B cell (primary cell): ENCODE data around the gene BLOC1S6. TPM values are rescaled to one million over a fixed set of nuclear protein-coding genes. Genes with fewer than 3 reads are reported as not detected.

ENCODE experiments used
- ATAC-seq: fragments of 200-7000 bp; cut with Tn5 transposase; one replicate; pipeline ENCODE4 v1.10.0; 2021; ENCODE audit warnings: low read depth, mild to moderate bottlenecking, moderate number of reproducible peaks, moderate library complexity
- CTCF ChIA-PET: fragments of 350-600 bp; sonication (Branson Sonifier 250); formaldehyde crosslinking; loops from one replicate; lab custom pipeline; 2021; ENCODE audit warnings: antibody characterized with exemption, inconsistent platforms; lab: Charles Lee
- POLR2A ChIA-PET: fragments of 350-600 bp; sonication (Branson Sonifier 250); formaldehyde crosslinking; loops from one replicate; lab custom pipeline; 2021; ENCODE audit warnings: antibody characterized with exemption; lab: Charles Lee
- DNase-seq: peaks from one replicate; pipeline ENCODE4 v3.0.0; 2013
- H2AFZ ChIP-seq: 2 replicates; pipeline ENCODE4 v1.6.1; 2012; ENCODE audit warnings: mild to moderate bottlenecking, low read depth, low read length; ENCODE audit not compliant: insufficient read depth, poor library complexity, severe bottlenecking
- H3K27ac ChIP-seq, 2 donors: 1 replicate in 1 of 2; 2 replicates in 1 of 2; pipeline ENCODE4 v1.5.1; 2012 to 2013; ENCODE audit warnings: low read length in 2 of 2, mild to moderate bottlenecking in 2 of 2, moderate library complexity in 1 of 2
- H3K27me3 ChIP-seq, 4 experiments: fragments of 200-600 bp in 1 of 4; sonication (generic) in 1 of 4; replicated peaks in 1 of 4; 1 replicate in 2 of 4; 2 replicates in 2 of 4; pipeline versions ENCODE4 v1.6.1 to v1.7.0; 2013 to 2016; ENCODE audit warnings: low read length in 3 of 4, mild to moderate bottlenecking in 2 of 4, mixed read lengths in 1 of 4, moderate library complexity in 1 of 4; ENCODE audit not compliant: insufficient read depth in 4 of 4, control insufficient read depth in 3 of 4; ENCODE audit errors: control extremely low read depth in 1 of 4
- H3K36me3 ChIP-seq, 2 experiments: replicated peaks in 1 of 2; 1 replicate in 1 of 2; 2 replicates in 1 of 2; pipeline versions ENCODE4 v1.6.1 to v1.7.1; 2013; ENCODE audit warnings: low read length in 1 of 2; ENCODE audit not compliant: insufficient read depth in 2 of 2, control insufficient read depth in 1 of 2; ENCODE audit errors: control extremely low read depth in 1 of 2, extremely low read depth in 1 of 2
- H3K4me1 ChIP-seq, 2 donors: fragments of 200-600 bp in 1 of 2; sonication (generic) in 1 of 2; 1 replicate in 1 of 2; 2 replicates in 1 of 2; pipeline versions ENCODE4 v1.5.1 to v1.6.1; 2013 to 2017; ENCODE audit warnings: low read length in 2 of 2; ENCODE audit not compliant: control insufficient read depth in 2 of 2, insufficient read depth in 2 of 2
- H3K4me2 ChIP-seq: replicated peaks from 2 replicates; pipeline ENCODE3; 2012; ENCODE audit warnings: mild to moderate bottlenecking, low read depth, low read length; ENCODE audit not compliant: poor library complexity, severe bottlenecking
- H3K4me3 ChIP-seq, 5 experiments: fragments of 200-600 bp in 1 of 5; sonication (generic) in 1 of 5; 1 replicate in 3 of 5; 2 replicates in 2 of 5; pipeline versions ENCODE4 v1.5.1 to v1.7.0; 2011 to 2016; ENCODE audit warnings: low read length in 4 of 5, mild to moderate bottlenecking in 4 of 5, low read depth in 2 of 5, control low read depth in 1 of 5, moderate library complexity in 1 of 5; ENCODE audit not compliant: insufficient read depth in 1 of 5; ENCODE audit errors: control extremely low read depth in 1 of 5, extremely low read depth in 1 of 5
- H3K79me2 ChIP-seq: fragments of 200-600 bp; sonication (generic); one replicate; pipeline ENCODE4 v1.6.0; 2016; ENCODE audit warnings: low read length; ENCODE audit not compliant: control insufficient read depth, insufficient read depth
- H3K9ac ChIP-seq: fragments of 200-600 bp; sonication (generic); 2 replicates; pipeline ENCODE4 v1.6.1; 2017; ENCODE audit warnings: mild to moderate bottlenecking, low read length, moderate library complexity
- H3K9me3 ChIP-seq, 3 donors: one replicate each; pipeline versions ENCODE4 v1.6.1 to v1.7.1; 2013; ENCODE audit warnings: low read length in 2 of 3; ENCODE audit not compliant: control insufficient read depth in 2 of 3, insufficient read depth in 1 of 3; ENCODE audit errors: control extremely low read depth in 1 of 3
- H4K20me1 ChIP-seq: 2 replicates; pipeline ENCODE4 v1.6.0; 2012; ENCODE audit warnings: mild to moderate bottlenecking, low read length; ENCODE audit not compliant: insufficient read depth, control insufficient read depth, poor library complexity, severe bottlenecking
- H3K27ac Mint-ChIP-seq: one replicate; pipeline ENCODE4 v1.8.0; 2021; ENCODE audit warnings: mixed read lengths
- H3K27me3 Mint-ChIP-seq: one replicate; pipeline ENCODE4 v1.8.0; 2021; ENCODE audit warnings: mixed read lengths
- H3K4me1 Mint-ChIP-seq: one replicate; pipeline ENCODE4 v1.8.0; 2021; ENCODE audit warnings: mixed read lengths
- H3K4me3 Mint-ChIP-seq: one replicate; pipeline ENCODE4 v1.8.0; 2021; ENCODE audit warnings: mixed read lengths
- H3K9me3 Mint-ChIP-seq: one replicate; pipeline ENCODE4 v1.8.0; 2022; ENCODE audit warnings: mixed read lengths; ENCODE audit not compliant: insufficient read depth
- EZH2 ChIP-seq: IDR thresholded peaks from 2 replicates; pipeline ENCODE4 v1.6.1; 2012; ENCODE audit warnings: borderline replicate concordance, low read depth, mild to moderate bottlenecking, moderate library complexity, low read length; ENCODE audit not compliant: insufficient read depth, poor library complexity, severe bottlenecking
- WGBS: methylation state at CpG from one replicate; pipeline ENCODE4 v1.1.5; 2013; ENCODE audit warnings: missing lambda C conversion rate; ENCODE audit not compliant: insufficient coverage; 5-methylcytosine and 5-hydroxymethylcytosine counted together
- intact Hi-C: fragments of 100-400 bp; cut with micrococcal nuclease; formaldehyde crosslinking; loops from one replicate; pipeline ENCODE4 v1.10.0; 2022
- polyA plus RNA-seq: library from polyadenylated mRNA; depleted of rRNA; stranded (reverse); fragments of >200 nt; gene quantifications from 2 replicates; pipeline ENCODE4 v1.2.3, GENCODE V29; 2012
- total RNA-seq, 2 donors: library from RNA; stranded (reverse); fragments of 120-200 nt in 1 of 2; gene quantifications; 1 replicate in 1 of 2; 2 replicates in 1 of 2; pipeline versions ENCODE4 v1.2.3 to v1.2.4, GENCODE V29; 2013 to 2022
- TF ChIP-seq, protein P1 (sequence below): fragments of 200-600 bp; IDR thresholded peaks from one replicate; pipeline ENCODE4 v1.8.0; 2022; ENCODE audit warnings: antibody characterized with exemption, mild to moderate bottlenecking

Gene BLOC1S6
- total and polyA plus RNA-seq, 2 donors (not counting 1 experiment from before 2014, with no cell fraction given): 12.4 to 60.8 TPM

DNA sequence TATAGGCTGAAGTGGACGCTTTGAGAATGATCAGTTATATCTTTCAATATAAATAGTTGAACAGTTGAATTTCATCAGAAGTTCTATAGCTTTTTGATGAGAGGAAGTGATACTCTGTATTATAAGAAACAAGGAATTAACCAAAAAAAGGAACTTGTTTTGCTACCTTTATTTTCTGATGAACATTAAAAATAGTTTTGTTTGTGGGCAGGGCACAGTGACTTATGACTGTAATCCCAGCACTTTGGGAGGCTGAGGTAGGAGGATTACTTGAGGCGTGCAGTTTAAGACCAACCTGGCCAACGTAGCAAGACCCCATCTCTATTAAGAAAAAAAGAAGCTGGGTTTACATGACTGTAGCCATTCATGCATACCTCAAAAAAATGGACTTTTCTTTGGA is 16.7 kb downstream of the BLOC1S6 start:
- H3K9me3 Mint-ChIP-seq: no peaks in the 10 kb centered on the region
- Histone ChIP-seq H3K9ac (no peak overlapping the region), H3K4me3 (no peak overlapping the region), H3K27ac (peak overlapping the region; percentile 55 to 62), H3K4me1 (peaks cover 31 to 40% of the 10 kb centered on the region in 2 donors), H3K27me3 (no peaks in the 10 kb centered on the region), H3K9me3 (no peaks in the 10 kb centered on the region), H3K4me2 (peak overlapping the region; percentile 43), H3K79me2 (peaks cover 51% of the 10 kb centered on the region), H4K20me1 (no peaks in the 10 kb centered on the region), H3K36me3 (peaks cover 2 to 11% of the 10 kb centered on the region in 2 experiments), H2AFZ (no peak overlapping the region)
- H3K4me3 Mint-ChIP-seq: peak overlapping the region; percentile 5
- DNase-seq (peak; percentile 51), ATAC-seq (peak; percentile 58)
- CTCF ChIA-PET: interaction anchor here (1.2 to 2.4 kb wide), 9 partner anchors 9 to 174 kb away, joined by 3 to 8 read pairs (median 4); partner anchors contain the start of gene SQOR
- H3K27me3 Mint-ChIP-seq: no peaks in the 10 kb centered on the region
- H3K4me1 Mint-ChIP-seq: peaks cover 43% of the 10 kb centered on the region
- POLR2A ChIA-PET: interaction anchor here (0.7 to 1.8 kb wide), 2 partner anchors 15 to 17 kb away, joined by 3 to 9 read pairs; partner anchors contain the start of gene BLOC1S6
- no CpG with 5 or more reads among the region's 3 CpGs for WGBS
- peak overlapping the region; percentile 64 for H3K27ac Mint-ChIP-seq
- no peak for TF ChIP-seq EZH2
- TF ChIP-seq, protein P1, sequence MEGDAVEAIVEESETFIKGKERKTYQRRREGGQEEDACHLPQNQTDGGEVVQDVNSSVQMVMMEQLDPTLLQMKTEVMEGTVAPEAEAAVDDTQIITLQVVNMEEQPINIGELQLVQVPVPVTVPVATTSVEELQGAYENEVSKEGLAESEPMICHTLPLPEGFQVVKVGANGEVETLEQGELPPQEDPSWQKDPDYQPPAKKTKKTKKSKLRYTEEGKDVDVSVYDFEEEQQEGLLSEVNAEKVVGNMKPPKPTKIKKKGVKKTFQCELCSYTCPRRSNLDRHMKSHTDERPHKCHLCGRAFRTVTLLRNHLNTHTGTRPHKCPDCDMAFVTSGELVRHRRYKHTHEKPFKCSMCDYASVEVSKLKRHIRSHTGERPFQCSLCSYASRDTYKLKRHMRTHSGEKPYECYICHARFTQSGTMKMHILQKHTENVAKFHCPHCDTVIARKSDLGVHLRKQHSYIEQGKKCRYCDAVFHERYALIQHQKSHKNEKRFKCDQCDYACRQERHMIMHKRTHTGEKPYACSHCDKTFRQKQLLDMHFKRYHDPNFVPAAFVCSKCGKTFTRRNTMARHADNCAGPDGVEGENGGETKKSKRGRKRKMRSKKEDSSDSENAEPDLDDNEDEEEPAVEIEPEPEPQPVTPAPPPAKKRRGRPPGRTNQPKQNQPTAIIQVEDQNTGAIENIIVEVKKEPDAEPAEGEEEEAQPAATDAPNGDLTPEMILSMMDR: no peak
- intact Hi-C loops: loop anchor here (2.0 kb wide), 1 partner anchor 15 kb away; no protein-coding TSS in a partner anchor

DNA sequence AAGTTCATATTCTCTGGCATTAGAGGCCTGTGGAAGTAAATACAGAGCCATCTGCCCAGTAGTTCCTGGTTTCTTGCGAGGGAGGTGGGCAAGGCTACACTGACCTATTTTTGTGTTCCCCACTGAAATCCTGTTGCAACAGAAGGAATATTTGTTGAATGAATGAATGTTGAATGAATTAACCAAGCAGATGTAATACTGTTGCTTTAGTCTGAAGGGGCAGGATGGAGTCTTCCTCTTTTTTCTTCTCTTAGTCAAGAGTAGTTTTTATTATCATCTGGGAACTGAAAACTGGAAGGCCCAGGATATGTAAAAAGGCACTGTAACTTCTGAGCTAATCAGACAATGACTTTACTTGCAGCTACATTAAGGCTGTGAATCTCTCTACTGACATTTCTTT is 17.1 kb downstream of the BLOC1S6 start:
- CTCF ChIA-PET: interaction anchor here (1.2 to 2.4 kb wide), 8 partner anchors 8 to 175 kb away, joined by 3 to 8 read pairs (median 4); no protein-coding TSS in a partner anchor
- Mint-ChIP-seq H3K27me3 (no peaks in the 10 kb centered on the region), H3K27ac (peak overlapping the region; percentile 64), H3K4me1 (peaks cover 43% of the 10 kb centered on the region), H3K9me3 (no peaks in the 10 kb centered on the region), H3K4me3 (peak overlapping the region; percentile 5)
- Histone ChIP-seq H3K4me2 (peak overlapping the region; percentile 43), H2AFZ (no peak overlapping the region), H3K9me3 (no peaks in the 10 kb centered on the region), H3K4me3 (no peak overlapping the region), H4K20me1 (no peaks in the 10 kb centered on the region), H3K27ac (peak overlapping the region; percentile 55 to 62), H3K9ac (no peak overlapping the region), H3K36me3 (peaks cover 2 to 11% of the 10 kb centered on the region in 2 experiments), H3K79me2 (peaks cover 51% of the 10 kb centered on the region), H3K4me1 (peaks cover 31 to 40% of the 10 kb centered on the region in 2 donors), H3K27me3 (no peaks in the 10 kb centered on the region)
- intact Hi-C loops: no loop called here
- DNase-seq (no peak), ATAC-seq (peak; percentile 17)
- TF ChIP-seq, protein P1: no peak
- 60% methylated on average over 1 of the region's 1 CpG for WGBS
- POLR2A ChIA-PET: interaction anchor here (0.6 to 1.8 kb wide), 3 partner anchors 15 to 31 kb away, joined by 3 to 9 read pairs (median 5); partner anchors contain the start of gene BLOC1S6
